RWPE2 (cell line): ENCODE measurements around the gene MORN1.

Source experiments
- ATAC-seq: fragments of 200-7000 bp; cut with Tn5 transposase; 3 replicates; pipeline ENCODE4 v1.9.1; 2021; ENCODE audit warnings: low read depth
- DNase-seq: peaks from one replicate; pipeline ENCODE4 v3.0.0-alpha.2; 2020; ENCODE audit warnings: low spot score
- H3K27ac ChIP-seq: fragments of 450-650 bp; 2 replicates; pipeline ENCODE4 v1.5.1; 2017; ENCODE audit warnings: mild to moderate bottlenecking; ENCODE audit not compliant: poor library complexity, severe bottlenecking
- H3K27me3 ChIP-seq: fragments of 250-450 bp; sonication (Bioruptor Pico); 2 replicates; pipeline ENCODE4 v1.5.1; 2021; ENCODE audit warnings: mild to moderate bottlenecking, moderate library complexity; ENCODE audit not compliant: insufficient read depth, poor library complexity, severe bottlenecking
- H3K36me3 ChIP-seq: fragments of 250-450 bp; sonication (Bioruptor Pico); 2 replicates; pipeline ENCODE4 v1.5.1; 2020; ENCODE audit warnings: low read depth, mild to moderate bottlenecking, moderate library complexity
- H3K4me1 ChIP-seq: fragments of 250-450 bp; sonication (Bioruptor Pico); 2 replicates; pipeline ENCODE4 v1.5.1; 2021; ENCODE audit warnings: mild to moderate bottlenecking, moderate library complexity; ENCODE audit not compliant: insufficient read depth, poor library complexity, severe bottlenecking
- H3K4me3 ChIP-seq: fragments of 250-450 bp; sonication (Bioruptor Pico); 2 replicates; pipeline ENCODE4 v1.5.1; 2021; ENCODE audit warnings: mild to moderate bottlenecking, moderate library complexity; ENCODE audit not compliant: severe bottlenecking
- H3K9me3 ChIP-seq: fragments of 250-450 bp; sonication (Bioruptor Pico); 2 replicates; pipeline ENCODE4 v1.5.1; 2021; ENCODE audit warnings: mild to moderate bottlenecking, moderate library complexity; ENCODE audit not compliant: severe bottlenecking
- CTCF ChIP-seq: fragments of 450-650 bp; IDR thresholded peaks from one replicate; pipeline ENCODE4 v1.5.1; 2017; ENCODE audit warnings: mild to moderate bottlenecking, moderate library complexity; ENCODE audit not compliant: poor library complexity, severe bottlenecking

The MORN1 gene

GRCh38 chr1:2290171-2290578, 101.2 kb downstream of the MORN1 start:
- H3K27ac ChIP-seq, result peak overlapping the region; percentile 97
- no peak for TF ChIP-seq CTCF
- H3K4me1 ChIP-seq, result peaks cover 21% of the 10 kb centered on the region
- no peaks in the 10 kb centered on the region for H3K9me3 ChIP-seq
- H3K4me3 ChIP-seq, result no peak overlapping the region
- ATAC-seq, result peak; percentile 43
- DNase-seq, result no peak
- H3K36me3 ChIP-seq, result 0 out of 2 replicates have a peak, but pooled peaks cover 2% of the 10 kb centered on the region
- no peaks in the 10 kb centered on the region for H3K27me3 ChIP-seq

GRCh38 chr1:2289607-2290006, 101.7 kb downstream of the MORN1 start:
- Histone ChIP-seq H3K4me1 (peaks cover 21% of the 10 kb centered on the region), H3K4me3 (no peak overlapping the region), H3K36me3 (no peaks in the 10 kb centered on the region), H3K27me3 (no peaks in the 10 kb centered on the region), H3K27ac (peak overlapping the region; percentile 97), H3K9me3 (no peaks in the 10 kb centered on the region)
- TF ChIP-seq CTCF, result no peak
- ATAC-seq, result no peak
- DNase-seq, result no peak

GRCh38 chr1:2288816-2289536, 102.4 kb downstream of the MORN1 start:
- ATAC-seq (no peak), DNase-seq (no peak)
- Histone ChIP-seq H3K27me3 (no peaks in the 10 kb centered on the region), H3K36me3 (no peaks in the 10 kb centered on the region), H3K4me1 (peaks cover 21% of the 10 kb centered on the region), H3K9me3 (no peaks in the 10 kb centered on the region), H3K27ac (peak overlapping the region; percentile 97), H3K4me3 (no peak overlapping the region)
- TF ChIP-seq CTCF, result no peak

GRCh38 chr1:2288311-2288710, 103.0 kb downstream of the MORN1 start:
- H3K9me3 ChIP-seq, result no peaks in the 10 kb centered on the region
- H3K27me3 ChIP-seq, result no peaks in the 10 kb centered on the region
- no peak overlapping the region for H3K4me3 ChIP-seq
- no peak for ATAC-seq
- DNase-seq, result no peak
- no peaks in the 10 kb centered on the region for H3K36me3 ChIP-seq
- no peak for TF ChIP-seq CTCF
- peaks cover 21% of the 10 kb centered on the region for H3K4me1 ChIP-seq
- no peak overlapping the region for H3K27ac ChIP-seq

DNA sequence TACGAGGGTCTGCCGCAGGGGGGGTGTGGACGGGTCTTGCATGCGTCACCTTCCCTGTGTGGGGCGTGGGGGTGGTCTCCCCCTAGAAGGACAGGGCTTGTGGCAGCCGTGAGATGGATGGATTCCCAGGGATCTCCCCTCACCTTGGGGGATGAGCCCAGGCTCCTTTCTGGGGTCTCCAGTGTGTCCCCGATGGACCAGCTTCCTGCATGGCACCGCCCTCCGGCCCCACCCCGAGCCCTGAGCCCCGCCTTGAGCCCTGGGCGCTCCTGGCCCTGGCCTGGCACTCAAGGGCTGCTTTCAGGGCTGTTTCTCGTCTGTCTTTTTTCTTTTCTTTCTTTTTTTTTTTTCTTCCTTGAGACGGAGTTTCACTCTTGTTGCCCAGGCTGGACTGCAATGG, 103.7 kb downstream of the MORN1 start:
- no peaks in the 10 kb centered on the region for H3K27me3 ChIP-seq
- no peak for DNase-seq

More for the DNA sequence above, 103.7 kb downstream of the MORN1 start:
- H3K4me3 ChIP-seq, result no peak overlapping the region
- H3K36me3 ChIP-seq, result no peaks in the 10 kb centered on the region
- no peaks in the 10 kb centered on the region for H3K9me3 ChIP-seq
- no peak for ATAC-seq
- H3K27ac ChIP-seq, result no peak overlapping the region
- no peak for TF ChIP-seq CTCF
- peaks cover 21% of the 10 kb centered on the region for H3K4me1 ChIP-seq
